ENCODE measurements around the gene FAM120B.

DNA sequence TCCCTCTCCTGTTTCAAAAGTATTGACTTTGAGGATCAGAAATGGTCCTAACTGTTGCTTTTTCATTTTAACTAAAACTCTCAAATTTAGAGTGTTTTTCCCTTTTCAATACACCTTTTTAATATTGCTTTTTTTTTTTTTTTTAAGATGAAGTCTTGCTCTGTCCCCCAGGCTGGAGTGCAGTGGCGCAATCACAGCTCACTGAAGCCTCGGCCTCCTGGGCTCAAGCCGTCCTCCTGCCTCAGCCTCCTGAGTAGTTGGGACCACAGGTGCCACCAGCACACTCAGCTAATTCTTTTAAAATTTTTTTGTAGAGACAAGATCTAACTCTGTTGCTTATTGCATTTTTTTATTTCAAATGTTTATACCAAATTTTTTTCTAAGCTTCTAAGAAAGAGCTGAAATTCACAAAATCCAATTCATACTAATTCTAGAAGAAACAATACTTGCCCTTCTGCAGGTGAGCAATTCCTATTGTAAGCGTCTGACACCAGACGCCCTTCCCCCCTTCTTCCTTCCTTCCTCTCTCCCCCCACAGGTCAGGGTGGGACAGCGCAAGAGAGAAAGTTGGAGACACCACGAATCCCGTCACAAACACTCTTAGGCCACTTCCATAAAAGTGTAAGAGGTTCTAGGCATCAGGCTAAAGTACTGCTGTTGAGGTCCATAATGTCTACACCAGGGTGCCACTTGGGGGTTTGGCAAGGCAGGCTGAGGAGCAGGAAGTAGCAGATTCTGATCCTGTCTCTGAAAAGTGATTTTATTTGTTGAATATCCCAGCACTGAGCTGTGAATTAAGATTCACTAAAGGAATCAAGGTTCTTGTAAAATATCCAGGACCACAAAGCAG lies 28.4 kb upstream of the FAM120B start:
- TF ChIP-seq EP300 (conservative IDR thresholded peaks at IDR 0.05; ENCODE audit: poor library complexity, severe bottlenecking) (no peak), SMC3 (conservative IDR thresholded peaks at IDR 0.05; ENCODE audit: poor library complexity) (no peak), POLR2AphosphoS5 (IDR thresholded peaks at IDR 0.05) (no peak), RAD21 (conservative IDR thresholded peaks at IDR 0.05) (no peak), EZH2 (IDR thresholded peaks at IDR 0.05; ENCODE audit: borderline replicate concordance, insufficient read depth, low read length, poor library complexity, severe bottlenecking) (no peak), MXI1 (conservative IDR thresholded peaks at IDR 0.05; ENCODE audit: poor library complexity, severe bottlenecking) (no peak), TAF1 (IDR thresholded peaks at IDR 0.05; ENCODE audit: low read depth) (no peak)
- TF ChIP-seq, protein P1, sequence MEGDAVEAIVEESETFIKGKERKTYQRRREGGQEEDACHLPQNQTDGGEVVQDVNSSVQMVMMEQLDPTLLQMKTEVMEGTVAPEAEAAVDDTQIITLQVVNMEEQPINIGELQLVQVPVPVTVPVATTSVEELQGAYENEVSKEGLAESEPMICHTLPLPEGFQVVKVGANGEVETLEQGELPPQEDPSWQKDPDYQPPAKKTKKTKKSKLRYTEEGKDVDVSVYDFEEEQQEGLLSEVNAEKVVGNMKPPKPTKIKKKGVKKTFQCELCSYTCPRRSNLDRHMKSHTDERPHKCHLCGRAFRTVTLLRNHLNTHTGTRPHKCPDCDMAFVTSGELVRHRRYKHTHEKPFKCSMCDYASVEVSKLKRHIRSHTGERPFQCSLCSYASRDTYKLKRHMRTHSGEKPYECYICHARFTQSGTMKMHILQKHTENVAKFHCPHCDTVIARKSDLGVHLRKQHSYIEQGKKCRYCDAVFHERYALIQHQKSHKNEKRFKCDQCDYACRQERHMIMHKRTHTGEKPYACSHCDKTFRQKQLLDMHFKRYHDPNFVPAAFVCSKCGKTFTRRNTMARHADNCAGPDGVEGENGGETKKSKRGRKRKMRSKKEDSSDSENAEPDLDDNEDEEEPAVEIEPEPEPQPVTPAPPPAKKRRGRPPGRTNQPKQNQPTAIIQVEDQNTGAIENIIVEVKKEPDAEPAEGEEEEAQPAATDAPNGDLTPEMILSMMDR (IDR thresholded peaks at IDR 0.05; ENCODE audit: poor library complexity, severe bottlenecking): no peak
